Measurements from ENCODE around the gene TOP1.
"Not testable (repeated sequence)": the region's sequence is repeated elsewhere in the genome, so short reads cannot be mapped to it uniquely, and the experiment has no call there.

Gene TOP1

DNA sequence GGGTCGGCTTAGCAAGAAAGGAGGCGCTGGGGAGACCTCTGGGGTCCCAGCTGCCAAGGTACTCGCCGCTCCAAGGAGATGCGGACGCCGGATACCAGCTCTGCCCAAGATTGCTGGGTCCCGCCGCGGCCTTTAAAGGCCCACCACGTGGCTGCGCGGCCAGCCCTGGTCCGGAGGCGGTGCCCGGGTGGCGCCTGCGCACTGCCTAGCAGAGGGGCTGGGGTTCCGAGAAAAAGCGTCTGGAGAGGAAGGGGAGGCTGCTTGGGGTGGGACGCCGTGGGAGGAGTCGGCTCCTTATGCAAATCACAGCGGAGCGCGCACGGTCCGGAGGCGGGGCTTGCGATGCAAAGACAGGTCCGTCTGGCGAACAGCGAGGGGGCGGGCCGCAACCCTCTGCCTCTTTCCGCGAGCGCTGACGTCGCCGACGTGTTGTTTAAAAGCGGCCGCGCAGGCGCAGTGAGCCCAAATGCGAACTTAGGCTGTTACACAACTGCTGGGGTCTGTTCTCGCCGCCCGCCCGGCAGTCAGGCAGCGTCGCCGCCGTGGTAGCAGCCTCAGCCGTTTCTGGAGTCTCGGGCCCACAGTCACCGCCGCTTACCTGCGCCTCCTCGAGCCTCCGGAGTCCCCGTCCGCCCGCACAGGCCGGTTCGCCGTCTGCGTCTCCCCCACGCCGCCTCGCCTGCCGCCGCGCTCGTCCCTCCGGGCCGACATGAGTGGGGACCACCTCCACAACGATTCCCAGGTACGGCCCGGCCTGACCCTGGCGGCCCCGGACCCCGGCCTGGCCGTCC is at the start of gene TOP1:
Gene TOP1 (plus strand): TSS at position 464 of the 791 bp plus-strand sequence. CDS start 246 bp downstream, at position 710.
- DNase-seq, result peak; percentile 98 to 99

DNA sequence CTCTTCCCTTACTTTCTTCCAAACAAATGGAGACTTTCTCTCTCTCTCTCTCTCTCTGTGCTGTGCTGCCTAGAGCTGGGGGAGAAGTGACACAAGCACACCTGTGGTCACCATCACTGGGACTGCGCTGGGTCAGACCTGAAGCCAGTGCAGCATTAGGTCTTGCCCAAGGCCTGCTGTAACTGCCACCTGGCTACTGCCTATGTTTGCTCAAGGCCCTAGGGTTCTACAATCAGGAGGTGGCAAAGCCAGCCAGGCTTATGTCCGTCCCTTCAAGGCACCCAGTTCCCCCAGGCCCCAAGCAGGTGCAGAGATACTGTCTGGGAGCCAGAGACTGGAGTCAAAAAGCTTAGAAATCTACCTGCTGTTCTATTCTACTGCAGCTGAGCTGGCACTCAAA is 49.4 kb upstream of the TOP1 start:
- no peak for DNase-seq

DNA sequence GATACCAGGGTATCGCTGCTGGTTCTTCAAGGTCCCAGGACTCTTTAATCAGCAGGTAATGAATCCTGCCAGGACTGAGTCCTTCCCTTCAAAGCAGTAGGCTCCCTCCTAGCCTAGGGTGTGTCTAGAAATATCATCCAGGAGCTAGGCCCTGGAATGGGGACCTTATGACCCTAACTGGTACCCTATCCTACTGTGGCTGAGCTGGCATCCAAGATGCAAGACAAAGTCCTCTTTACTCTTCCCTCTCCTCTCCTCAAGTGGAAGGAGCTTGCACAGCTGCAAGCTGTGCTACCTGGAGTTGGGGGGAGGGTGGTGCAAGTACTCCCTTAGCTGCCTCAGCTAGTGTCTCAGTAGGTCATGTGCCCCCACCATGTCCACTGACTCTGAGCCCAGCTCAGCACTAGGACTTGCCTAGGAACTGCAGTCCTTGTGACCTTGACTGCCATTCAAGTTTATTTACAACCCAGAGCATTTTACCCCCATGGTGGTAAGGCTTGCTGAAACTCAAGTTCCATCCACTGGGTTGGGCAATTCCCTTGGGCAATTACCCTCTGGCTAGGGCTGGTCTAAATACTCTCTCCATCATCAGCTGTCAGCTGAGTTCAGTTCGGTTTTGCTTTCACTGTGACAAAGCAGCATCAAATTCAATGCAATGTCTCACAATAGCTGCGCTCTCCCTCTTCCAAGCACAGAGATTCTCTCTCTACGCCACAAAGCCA is 48.4 kb upstream of the TOP1 start:
- DNase-seq, result no peak

DNA sequence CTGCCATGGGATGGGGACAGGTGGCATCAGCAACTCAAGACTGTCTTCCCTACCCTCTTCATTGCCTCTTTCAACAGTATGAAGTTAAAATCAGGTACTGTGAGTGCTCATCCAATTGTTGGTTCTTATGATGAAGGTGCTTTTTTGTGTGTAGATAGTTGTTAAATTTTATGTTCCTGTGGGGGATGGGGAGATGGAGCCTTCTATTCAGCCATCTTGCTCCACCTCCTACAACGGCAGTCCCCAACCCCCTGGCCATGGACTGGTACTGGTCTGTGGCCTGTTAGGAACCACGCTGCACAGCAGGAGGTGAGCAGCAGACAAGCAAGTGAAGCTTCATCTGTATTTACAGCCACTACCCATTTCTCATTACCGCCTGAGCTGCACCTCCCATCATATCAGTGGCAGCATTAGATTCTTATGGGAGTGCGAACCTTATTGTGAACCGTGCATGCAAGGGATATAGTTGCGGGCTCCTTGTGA is 47.8 kb upstream of the TOP1 start:
- DNase-seq, result no peak

DNA sequence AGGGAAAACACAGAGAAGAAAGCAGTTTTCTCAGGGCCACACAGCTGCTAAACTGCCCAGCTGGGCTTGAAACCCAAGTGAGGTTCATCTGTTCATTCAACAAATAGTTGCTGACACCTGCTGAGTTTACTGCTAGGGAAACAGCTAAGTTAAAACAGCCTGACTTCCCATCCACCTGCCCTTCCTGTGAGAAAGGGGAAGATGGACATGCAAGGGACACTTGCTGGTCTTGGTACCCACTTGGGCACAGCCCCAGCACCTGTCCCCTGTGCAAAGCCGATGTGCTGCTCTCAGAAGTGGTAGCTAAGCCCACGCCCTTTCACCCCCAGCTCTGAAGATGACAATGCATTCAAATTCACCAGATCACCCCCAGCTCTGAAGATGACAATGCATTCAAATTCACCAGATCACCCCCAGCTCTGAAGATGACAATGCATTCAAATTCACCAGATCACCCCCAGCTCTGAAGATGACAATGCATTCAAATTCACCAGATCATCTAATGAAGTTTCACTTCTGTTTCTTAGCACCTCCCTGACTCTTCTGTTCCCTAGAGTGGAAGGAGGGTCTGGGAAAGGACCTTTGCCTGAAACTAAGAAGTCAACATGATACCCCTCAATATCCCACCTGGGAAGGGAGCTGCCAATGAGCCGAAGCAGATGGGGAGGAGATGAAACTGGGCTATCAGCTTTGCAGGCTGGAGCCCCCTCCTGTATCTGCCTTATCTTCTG is 46.0 kb upstream of the TOP1 start:
- DNase-seq, result no peak

DNA sequence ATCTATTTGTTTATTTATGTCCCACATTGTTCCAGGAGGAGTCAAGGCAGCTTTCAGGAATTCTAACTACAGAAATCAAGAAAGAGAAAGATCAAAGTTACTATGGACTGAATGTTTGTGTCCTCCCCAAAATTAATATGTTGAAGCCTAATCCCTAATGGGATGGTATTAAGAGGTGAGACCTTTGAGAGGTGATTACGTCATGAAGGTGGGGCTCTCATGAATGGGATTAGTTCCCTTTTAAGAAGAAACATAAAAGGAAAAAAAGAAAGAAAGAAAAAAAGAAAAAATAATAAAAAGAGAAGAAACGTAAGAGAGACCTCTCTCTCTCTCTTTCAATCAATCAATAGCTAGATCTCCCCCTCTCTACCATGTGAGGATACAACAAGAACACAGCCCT is 44.7 kb upstream of the TOP1 start:
- DNase-seq, result no peak

DNA sequence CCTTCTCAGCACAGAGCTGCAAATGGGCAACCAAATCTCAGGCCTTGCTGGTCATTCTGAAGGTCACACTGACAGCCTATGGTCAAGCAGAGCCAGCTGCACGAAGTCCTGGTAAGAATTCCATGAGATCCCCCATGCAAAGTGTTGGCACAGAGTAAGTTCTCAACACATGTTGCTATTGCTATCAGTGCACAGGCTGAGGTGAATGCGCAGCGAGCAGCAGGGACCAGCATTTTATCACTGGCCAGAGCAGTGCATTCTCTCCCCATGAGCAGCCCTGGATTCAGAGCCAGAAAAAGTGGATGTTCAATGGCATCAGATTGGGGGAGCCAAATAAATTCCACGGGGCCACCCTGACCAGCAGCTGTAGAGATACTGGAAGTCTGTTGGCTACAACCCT is 44.1 kb upstream of the TOP1 start:
- no peak for DNase-seq

DNA sequence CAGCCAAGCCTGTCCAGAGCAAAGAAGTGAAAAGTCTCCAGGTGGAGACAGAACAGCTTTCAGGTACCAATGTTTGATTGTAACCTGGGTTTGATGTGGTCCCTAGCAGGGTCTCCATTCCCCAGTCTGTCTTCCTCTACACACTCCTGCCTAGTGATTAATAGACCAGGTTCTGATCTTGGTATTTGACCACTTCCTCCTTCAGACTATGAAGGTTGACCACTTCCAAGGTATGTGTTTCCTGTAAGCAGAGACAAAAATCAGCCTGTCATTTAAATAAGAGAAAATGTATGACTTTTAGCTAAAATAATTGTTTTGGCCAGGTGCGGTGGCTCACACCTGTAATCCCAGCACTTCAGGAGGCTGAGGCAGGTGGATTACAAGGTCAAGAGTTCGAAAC is 41.8 kb upstream of the TOP1 start:
- DNase-seq, result no peak

DNA sequence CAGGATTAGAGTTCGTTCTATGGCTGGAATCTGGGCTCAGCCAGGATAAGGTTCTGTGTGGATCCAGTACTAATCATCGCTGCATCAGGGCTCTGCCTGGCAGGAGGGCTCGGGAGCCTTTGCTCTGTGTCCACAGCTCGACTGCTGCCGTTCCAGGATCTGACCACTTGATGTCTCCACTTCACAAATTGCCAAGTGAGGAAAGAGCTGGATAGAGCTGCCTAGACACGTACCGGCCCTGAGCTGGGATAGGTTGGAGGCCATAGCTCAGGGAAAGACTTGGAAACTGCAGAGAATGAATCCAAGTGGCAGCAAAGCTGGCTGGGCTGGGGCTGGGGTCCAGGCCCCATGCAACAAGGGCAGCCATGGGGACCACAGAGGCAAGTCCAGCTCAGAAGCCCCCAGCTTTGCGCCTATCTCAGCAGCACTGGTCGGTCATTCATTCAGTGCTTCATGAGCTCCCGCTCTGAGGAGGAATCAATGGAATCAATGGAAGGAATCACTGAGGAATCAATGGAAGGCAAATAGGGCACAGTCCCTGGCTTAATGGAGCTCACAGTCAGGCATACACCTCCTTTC is 38.0 kb upstream of the TOP1 start:
- peak; percentile 94 to 95 for DNase-seq

DNA sequence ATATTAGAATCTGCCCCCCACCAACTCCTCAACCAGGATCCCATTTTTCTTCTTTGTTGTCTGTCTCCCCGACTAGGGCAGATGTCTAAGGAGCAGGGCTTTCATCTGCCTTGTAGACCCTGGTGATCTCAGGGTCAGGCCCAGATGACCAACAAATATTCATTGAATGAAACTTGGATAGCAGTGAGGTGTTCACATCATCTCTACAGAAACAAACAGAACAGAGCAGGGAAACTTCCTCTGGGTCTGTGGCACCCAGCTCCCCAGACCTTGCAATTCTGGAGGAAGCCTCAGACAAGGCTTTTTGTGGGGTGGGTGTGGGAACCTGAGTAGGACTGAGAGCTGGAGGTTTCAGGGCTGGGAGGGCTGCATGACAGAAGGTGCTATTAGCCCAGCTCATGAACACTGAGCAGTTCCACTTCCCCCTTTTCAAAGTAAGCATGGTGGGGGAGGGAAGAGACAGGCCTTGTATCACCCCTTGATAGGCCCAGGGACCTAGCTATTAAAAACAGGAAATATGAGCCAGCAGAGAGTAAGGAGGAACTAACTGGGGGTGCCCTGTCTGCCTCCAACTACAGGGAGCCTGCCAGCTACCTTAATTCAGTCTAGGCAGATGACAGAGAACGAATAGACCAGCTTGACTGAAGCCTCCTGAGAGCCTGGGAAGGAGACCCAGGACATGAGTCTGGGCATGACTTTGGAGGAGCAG is 37.3 kb upstream of the TOP1 start:
- DNase-seq, result peak; percentile 99 to 100

DNA sequence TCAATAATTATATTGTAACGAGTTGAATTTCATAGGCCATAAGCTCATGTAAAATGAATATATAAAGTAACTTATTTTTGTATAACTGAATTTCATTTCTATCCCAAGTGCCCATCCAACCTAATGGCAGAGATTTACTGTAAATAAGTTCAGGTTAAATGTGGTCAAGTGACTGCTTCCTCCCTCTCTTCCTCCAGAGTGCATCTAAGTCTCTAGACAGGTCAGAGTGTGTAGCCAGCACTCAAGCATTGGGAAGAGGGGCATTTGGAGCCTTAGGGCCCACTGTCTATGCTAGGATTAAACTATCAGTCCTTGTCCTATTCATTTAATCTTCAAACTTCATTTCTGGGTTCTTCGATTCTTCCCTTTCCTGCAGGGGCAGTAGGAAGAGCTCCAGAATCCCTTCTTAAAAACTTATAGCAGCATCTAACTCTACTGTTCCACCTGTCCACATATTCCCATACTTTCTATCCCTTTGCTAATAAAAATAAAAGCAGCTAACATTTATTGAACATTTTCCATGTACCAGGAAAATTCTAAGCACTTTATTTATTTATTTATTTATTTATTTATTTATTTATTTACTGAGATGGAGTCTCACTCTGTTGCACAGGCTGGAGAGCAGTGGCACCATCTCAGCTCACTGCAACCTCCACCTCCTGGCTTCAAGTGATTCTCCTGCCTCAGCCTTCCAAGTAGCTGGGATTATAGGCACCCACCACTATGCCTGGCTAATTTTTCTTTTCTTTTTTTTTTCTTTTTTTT is 36.1 kb upstream of the TOP1 start:
- DNase-seq, result no peak

DNA sequence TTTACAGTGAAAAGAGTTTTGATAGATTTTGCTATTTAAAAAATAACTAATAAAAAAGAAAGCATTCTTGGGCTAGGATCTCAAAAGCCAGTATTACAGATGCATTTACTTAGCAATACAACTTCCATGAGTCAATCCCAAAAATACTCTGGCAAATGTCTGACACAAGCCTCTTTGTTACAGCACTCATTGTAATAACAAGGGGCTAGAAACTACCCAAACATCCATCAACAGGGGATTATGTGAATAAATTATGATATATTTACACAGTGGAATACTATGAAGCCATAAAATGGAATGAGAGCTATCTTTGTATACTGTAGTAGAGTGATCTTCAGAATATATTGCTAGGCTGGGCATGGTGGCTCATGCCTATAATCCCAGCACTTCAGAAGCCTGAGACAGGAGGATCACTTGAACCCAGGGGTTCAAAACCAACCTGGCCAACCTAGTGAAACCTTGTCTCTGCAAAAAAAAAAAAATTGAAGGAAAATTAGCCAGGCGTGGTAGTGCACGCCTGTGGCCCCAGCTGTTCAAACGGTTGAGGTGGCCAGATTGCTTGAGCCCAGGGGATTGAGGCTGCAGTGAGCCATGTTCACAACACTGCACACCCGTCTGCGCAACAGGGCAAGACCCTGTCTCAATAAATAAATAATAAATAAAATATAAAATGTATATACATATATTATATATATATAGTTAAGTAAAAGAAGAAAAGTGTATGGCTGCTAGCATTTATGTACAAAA is 34.7 kb upstream of the TOP1 start:
- DNase-seq, result no peak

DNA sequence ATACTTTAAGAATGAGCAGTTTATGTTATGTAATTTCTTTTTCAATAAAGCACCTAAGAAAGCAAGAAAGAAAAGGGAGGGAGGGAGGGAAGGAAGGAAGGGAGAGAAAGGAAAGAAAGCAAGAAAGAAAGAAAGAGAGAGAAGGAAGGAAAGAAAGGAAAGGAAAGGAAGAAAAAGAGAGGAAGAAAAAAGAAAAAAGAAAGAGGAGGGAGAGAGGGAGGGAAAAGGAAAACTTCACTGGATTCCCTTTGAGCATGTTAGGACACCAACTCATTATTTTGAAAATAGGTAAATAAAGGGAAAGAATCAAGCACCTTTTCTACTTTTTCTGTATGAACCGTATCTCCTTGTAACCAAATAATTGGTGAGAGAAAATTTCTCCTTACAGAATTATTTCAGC is 32.3 kb upstream of the TOP1 start:
- DNase-seq, result no peak

DNA sequence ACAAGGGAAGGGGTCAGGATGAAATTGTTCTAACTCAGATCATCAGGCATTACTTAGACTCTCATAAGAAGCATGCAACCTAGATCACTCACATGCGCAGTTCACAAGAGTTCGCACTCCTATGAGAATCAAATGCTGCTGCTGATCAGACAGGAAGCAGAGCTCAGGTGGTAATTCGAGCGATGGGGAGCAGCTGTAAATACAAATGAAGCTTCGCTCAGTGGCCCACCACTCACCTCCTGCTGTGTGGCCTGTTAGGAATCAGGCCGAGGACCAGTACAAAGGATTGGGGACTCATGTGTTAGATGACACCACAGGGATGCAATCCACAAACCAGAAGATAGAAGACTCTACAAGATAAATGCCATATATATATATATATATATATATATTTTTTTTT is 31.5 kb upstream of the TOP1 start:
- no peak for DNase-seq

DNA sequence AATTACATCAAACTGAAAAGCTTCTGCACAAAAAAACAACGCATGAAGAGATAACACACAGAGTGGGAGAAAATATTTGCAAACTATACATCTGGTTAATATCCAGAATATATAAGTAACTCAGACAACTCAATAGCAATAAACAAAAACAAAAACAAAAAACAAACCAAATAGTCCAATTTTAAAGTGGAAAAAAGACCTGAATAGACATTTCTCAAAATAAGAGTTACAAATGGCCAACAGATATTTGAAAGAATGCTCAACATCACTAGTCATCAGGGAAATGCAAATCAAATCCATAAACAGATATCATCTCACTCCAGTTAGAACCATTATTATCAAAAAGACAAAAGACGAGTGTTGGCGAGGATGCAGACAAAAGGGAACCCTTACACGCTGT is 28.8 kb upstream of the TOP1 start:
- no peak for DNase-seq

DNA sequence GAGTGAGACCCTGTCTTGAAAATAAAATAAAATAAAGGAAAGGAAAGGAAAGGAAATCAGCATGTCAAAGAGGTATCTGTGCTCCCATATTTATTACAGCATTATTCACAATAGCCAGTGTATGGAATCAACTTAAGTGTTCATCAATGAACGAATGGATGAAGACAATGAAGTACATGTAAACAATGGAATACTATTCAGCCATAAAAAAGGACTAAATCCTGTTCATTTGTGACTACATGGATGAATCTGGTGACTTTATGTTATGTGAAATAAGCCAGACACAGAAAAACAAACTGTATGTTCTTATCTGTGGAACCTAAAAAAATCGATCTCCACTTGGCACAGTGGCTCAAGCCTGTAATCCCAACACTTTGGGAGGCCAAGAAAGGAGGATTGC is 28.0 kb upstream of the TOP1 start:
- DNase-seq, result no peak

DNA sequence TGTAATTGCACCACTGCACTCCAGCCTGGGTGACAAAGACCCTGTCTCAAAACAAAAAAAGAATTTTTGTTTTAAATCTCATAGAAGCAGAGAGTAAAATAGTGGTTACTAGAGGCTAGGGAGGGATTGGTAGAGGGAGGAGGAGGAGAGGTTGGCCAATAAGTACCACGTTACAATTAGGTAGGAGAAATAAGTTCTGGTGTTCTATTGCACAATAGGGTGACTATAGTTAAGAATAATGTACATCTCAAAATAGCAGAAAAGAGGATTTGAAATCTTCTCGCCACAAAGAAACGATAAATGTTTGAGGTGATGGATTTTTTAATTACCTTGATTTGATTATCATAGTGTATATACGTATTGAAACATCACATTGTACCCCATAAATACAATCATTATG is 27.1 kb upstream of the TOP1 start:
- DNase-seq, result no peak

DNA sequence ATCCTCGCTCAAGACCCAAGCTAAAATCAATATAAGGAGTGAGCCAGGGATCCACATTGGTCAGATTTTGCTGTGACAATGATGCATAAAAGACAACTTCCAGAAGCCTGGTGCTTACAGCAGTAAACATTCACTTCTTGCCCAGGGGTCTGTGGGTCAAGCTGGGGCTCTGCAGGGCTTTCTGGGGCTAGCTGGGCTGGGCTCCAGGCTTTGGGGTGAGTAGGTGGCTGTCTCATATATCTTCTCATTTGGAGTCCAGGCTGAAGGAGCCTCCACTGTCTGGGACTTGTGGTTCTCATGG is 25.8 kb upstream of the TOP1 start:
- no peak for DNase-seq

DNA sequence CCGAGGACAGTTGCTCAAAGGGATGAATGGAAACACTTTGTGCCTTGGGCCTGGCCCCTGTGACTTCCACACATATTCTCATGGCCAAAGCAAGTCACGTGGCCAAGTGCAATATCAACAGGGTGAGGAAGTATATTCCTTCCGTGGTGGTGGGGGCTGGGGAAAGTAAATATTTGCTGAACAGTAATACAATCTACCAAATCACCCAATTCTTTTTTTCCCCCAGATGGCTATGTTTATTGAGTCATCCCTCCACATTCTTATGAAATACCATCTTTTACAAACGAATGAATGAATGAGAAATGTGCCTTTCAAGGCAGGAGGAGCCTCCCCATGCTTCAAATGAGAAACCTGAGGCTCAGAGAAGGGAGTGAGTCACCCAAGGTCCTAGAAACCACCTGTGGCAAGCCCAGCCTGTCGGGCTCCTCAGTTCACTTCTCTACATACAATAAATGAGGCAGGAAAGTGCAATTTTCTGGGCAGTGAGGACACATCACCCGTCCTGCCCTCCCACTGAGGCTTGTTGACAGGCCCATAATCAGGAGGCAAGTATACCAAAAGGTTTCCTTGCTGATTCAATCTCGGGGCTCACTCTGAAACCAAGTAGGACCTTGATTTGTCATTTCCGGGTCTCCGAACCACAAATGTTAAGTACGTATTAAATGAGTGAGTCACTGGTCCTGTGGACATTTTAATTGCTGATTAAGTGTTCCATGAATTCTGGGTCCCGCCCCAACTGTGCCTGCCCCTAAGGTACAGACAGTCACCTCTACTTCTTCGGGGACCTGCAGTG is 25.3 kb upstream of the TOP1 start:
- DNase-seq, result peak in 1 of 2 experiments; percentile 44

DNA sequence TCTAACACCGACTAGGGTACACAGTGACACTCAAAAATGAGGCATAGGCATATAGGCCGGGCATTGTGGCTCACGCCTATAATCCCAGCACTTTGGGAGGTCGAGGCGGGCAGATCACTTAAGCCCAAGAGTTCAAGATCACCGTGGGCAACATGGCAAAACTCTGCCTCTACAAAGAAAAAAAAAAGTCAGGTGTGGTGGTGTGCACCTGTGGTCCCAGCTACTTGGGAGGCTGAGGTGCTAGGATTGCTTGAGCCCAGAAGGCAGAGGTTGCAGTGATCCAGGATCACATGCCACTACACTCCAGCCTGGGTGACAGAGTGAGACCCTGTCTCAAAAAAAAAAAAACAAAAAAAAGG is 24.7 kb upstream of the TOP1 start:
- DNase-seq, result not testable (repeated sequence)
